ENCODE results near the gene SPATA31C2.

Gene SPATA31C2

DNA sequence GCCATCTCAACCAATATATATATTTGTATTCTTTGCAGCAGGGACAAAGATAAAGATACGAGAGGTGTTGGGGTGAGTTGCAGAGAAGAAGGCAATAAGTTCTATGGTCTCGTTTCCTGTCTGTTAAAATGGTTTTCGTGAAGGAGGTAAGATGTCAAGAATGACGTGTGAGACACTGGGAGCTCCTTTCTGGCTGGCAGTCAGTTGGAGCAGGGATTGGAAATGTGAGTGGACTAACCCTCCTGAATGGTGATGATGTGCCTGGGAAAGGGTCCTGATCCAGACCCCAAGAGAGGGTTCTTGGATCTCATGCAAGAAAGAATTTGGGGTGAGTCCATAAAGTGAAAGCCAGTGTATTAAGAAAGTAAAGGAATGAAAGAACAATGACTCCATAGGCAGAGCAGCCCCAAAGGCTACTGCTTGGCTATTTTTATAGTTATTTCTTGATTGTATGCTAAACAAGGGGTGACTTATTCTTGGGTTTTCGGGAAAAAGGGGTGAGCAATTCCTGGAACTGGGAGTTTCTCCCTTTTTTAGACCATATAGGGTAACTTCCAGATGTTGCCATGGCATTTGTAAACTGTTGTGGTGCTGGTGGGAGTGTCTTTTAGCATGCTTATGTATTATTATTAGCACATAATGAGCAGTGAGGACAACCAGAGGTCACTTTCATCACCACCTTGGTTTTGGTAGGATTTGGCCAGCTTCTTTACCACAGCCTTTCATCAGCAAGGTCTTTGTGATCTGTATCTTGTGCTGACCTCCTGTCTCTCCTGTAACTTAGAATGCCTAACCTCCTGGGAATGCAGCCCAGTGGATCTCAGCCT lies 53.7 kb downstream of the SPATA31C2 start:
- Histone ChIP-seq H3K4me3 (ENCODE audit: low read depth, low read length) (no peak overlapping the region), H3K9me3 (ENCODE audit: control insufficient read depth, insufficient read depth, low read length) (no peaks in the 10 kb centered on the region), H3K27me3 (ENCODE audit: control insufficient read depth, insufficient read depth, low read length) (no peaks in the 10 kb centered on the region), H3K9ac (ENCODE audit: low read depth, low read length) (no peak overlapping the region), H3K4me1 (ENCODE audit: control insufficient read depth, insufficient read depth, low read length) (no peaks in the 10 kb centered on the region), H3K36me3 (ENCODE audit: control insufficient read depth, insufficient read depth, low read length) (no peaks in the 10 kb centered on the region)

Data from iPS-15b (cell line).